GM12878 (cell line): Measurements from ENCODE around the gene MMP24.

Source experiments
- HCFC1 ChIP-seq: fragments of 150-350 bp; IDR thresholded peaks from 2 replicates; pipeline ENCODE4 v1.6.1; 2014; ENCODE audit warnings: low read length
- POLR2A ChIP-seq: IDR thresholded peaks from 2 replicates; pipeline ENCODE4 v1.6.1; 2011; ENCODE audit warnings: low read depth, mild to moderate bottlenecking, low read length
- RFX5 ChIP-seq: IDR thresholded peaks from 2 replicates; pipeline ENCODE4 v1.6.1; 2011; ENCODE audit warnings: low read depth, low read length, improper control_type of control experiment
- SUPT20H ChIP-seq: IDR thresholded peaks from 2 replicates; pipeline ENCODE4 v1.6.1; 2011; ENCODE audit warnings: low read depth, mild to moderate bottlenecking, low read length, moderate library complexity, borderline replicate concordance; ENCODE audit not compliant: control insufficient read depth
- TF ChIP-seq, protein P1 (sequence below): IDR thresholded peaks from 2 replicates; pipeline ENCODE4 v1.6.1; 2012; ENCODE audit warnings: low read depth, low read length, improper control_type of control experiment
- TF ChIP-seq, protein P2 (sequence below): IDR thresholded peaks from 2 replicates; pipeline ENCODE4 v1.6.1; 2012; ENCODE audit warnings: low read depth, low read length, improper control_type of control experiment

DNA sequence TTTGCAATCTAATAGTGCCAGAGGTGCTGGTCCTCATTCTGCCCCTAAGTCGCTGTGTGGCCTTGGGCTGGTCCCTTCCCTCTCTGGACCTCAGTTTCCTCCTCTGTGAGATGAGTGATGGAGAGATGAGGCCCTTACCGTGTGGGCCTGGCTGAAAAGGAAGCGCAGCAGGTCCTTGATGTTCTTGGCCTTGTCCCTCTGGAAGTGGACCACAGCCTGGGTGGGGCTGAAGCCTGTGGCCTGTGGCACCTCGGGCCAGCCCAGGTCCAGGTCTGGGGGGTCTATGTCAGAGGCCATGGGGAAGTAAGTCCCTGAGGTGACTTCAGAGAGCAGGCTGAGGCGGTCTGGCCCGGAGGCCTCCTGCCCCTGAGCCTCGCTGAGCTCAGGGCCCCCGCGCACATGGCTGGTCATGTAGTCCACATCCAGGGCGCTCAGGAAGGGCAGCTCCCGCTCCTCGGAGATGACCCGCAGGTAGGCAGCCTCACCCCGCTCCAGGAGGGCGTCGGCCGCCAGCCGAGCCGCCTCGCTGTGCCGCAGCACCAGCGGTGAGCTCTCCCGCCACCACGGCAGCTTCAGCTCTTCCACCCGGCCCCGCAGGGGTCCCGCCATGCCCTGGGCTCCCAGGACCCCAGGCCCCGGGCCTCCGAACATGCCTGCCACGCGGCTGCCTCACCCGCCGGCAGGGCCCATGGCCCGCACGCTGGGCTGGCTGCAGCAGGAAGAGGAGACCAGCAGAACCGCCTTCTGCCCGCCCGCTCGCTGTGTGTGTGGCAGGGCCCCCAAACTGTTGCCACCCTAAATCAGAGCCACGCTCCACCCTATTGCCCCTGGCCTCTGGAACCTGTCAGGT, 65.4 kb downstream of the MMP24 start, which contains the start of gene FAM83C:
- TF ChIP-seq, protein P1, sequence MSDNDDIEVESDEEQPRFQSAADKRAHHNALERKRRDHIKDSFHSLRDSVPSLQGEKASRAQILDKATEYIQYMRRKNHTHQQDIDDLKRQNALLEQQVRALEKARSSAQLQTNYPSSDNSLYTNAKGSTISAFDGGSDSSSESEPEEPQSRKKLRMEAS: no peak
- TF ChIP-seq RFX5 (no peak), POLR2A (no peak), SUPT20H (no peak), HCFC1 (no peak)
- TF ChIP-seq, protein P2, sequence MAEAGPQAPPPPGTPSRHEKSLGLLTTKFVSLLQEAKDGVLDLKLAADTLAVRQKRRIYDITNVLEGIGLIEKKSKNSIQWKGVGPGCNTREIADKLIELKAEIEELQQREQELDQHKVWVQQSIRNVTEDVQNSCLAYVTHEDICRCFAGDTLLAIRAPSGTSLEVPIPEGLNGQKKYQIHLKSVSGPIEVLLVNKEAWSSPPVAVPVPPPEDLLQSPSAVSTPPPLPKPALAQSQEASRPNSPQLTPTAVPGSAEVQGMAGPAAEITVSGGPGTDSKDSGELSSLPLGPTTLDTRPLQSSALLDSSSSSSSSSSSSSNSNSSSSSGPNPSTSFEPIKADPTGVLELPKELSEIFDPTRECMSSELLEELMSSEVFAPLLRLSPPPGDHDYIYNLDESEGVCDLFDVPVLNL: no peak
